GM21717 (cell line): Measurements from ENCODE around the gene CORO7.

Experiments
- ATAC-seq: cut with Tn5 transposase; IDR thresholded peaks from one replicate; pipeline ENCODE4 v1.9.1; 2021; ENCODE audit warnings: mild to moderate bottlenecking, moderate library complexity; ENCODE audit not compliant: unreplicated experiment

CORO7 gene

GRCh38 chr16:4373356-4373908 is 43.0 kb downstream of the CORO7 start:
- no peak for ATAC-seq

GRCh38 chr16:4372578-4373355 is 43.6 kb downstream of the CORO7 start:
- no peak for ATAC-seq

GRCh38 chr16:4372001-4372577 is 44.3 kb downstream of the CORO7 start:
- no peak for ATAC-seq

DNA sequence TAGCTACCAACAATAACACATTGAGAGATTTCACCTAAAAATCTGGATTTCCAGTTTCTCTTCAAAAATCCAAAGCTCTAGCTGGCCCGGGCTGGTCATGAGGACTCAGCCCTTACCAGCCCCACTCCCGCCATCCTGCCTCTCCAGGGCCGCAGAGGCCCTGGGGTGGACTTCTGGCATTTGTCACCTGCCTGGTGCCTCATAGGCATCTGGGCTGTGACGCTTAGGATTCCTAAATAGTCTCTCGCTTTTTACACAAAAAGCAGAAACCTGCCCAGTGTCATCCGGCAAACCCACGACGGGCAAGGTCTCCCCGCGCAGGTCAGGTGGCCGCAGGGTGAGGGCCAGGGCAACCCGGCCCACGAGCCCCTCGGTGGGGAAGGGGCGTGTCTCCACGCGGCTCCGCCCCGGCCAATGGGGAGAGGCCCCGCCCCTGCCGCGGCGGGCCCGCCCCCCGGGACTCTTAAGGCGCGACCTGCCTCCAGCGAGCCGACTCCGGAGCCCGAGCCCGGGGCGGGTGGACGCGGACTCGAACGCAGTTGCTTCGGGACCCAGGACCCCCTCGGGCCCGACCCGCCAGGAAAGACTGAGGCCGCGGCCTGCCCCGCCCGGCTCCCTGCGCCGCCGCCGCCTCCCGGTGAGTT is 44.9 kb downstream of the CORO7 start, which contains the start of gene VASN:
VASN (plus strand) TSS at position 492 of the 644 bp plus-strand sequence. CDS start 9,030 bp downstream, outside the sequence.
- no peak for ATAC-seq

- no peak for ATAC-seq
Observed at GRCh38 chr16:4370570-4371356, 45.6 kb downstream of the CORO7 start.

DNA sequence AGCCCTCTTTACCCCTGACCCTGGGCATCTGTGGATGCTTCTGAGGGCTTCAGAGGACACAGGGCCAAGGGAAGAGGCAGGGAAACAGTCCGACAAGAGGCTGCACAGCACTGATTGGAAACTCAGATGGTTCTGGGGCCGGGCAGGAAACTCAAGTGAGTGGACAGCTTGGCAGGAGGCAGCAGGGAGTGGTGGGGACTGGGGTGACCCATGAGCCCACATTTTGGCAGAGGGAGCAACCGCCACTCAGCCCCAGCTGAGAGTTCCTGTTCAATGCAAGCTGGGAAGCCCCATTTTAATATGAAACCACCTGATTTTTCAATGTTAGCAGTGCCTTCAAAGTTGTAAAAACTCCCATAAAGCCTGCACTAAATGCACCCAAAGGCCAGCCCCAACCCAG is 46.2 kb downstream of the CORO7 start:
- no peak for ATAC-seq

DNA sequence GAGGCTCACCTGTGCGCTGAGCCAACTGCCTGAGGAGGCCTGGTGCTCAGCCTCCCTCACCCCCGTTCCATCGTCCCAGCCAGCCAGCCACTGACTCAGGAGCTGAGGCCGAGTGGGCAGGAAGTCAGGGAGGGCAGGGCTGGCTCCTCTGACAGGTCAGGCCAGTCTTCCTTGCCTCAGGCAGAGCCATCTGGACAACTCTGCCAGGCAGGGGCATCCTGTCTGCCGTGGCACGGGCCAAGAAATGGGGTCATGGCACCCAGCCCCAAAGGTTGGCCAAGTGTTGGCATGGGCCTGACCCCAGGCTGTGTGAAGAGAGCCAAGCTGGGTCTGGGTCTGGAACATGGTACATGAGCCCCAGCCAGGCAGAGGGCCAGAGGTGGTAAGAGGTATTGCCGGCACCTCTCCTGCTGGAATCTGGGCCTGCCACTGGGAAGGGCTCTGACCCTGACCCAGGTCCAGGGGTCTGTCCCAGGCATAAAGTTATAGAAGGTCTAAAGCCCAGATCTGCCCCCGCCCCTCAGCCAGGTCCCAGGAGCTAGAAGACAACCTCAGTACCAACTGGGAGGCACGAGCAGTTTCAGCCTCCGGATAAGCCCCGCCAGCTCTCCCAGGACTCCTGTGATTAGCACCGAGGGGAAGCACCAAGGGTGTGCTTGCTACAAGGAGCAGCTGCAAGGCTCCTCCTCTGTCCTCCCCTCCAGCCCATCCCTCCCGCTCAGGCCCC is 47.2 kb downstream of the CORO7 start:
- ATAC-seq: no peak

GRCh38 chr16:4367393-4367856 is 49.0 kb downstream of the CORO7 start:
- ATAC-seq: no peak

- ATAC-seq: no peak
Observed at GRCh38 chr16:4366016-4366415, 50.4 kb downstream of the CORO7 start.

DNA sequence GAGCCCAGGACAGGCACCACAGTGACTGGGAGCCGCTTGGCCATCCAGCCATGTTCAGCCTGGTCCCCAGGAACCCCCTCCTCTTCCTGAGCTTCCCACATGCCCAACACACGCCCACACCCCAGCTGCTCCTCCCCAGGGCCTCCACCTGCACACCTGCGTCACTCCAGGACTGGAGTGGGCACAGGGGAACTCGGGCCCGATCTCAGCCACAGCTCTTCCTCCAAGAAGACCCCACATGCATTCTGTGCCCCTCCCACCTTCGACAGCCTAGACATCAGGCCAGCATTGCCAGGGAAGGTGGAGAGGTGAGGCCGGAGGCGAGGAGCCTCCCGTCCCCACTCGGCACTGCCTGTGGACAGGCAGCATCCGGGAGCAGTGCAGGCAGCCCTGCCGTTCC is 50.8 kb downstream of the CORO7 start:
- ATAC-seq: no peak

DNA sequence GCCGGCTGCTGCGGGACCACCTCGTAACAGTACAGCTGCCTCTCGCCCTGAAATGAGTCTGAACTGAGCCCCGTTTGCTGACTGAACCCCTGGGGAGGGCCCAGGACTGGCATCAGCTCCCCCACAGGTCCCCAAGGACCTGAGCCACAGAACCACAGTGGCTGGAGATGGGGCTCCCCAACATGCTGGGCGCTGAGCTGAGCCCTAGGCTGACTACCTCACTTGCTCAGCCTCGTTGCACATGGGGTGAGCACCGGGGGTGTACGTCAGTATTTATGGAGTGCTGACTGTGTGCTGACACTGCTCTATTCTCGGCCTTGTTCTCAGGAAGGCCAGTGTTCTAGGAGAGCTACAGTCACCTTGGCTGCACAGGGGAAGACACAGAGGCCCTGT is 51.4 kb downstream of the CORO7 start:
- no peak for ATAC-seq

- no peak for ATAC-seq
Observed at GRCh38 chr16:4364196-4365013, 52.0 kb downstream of the CORO7 start.

- ATAC-seq: no peak
Observed at GRCh38 chr16:4362476-4363135, 53.8 kb downstream of the CORO7 start.

GRCh38 chr16:4361944-4362311 is 54.5 kb downstream of the CORO7 start:
- no peak for ATAC-seq

GRCh38 chr16:4361033-4361943 is 55.1 kb downstream of the CORO7 start:
- no peak for ATAC-seq

GRCh38 chr16:4360538-4361021 is 55.8 kb downstream of the CORO7 start:
- ATAC-seq: no peak

- no peak for ATAC-seq
Observed at GRCh38 chr16:4359914-4360313, 56.5 kb downstream of the CORO7 start.
